HG02981 (cell line): ENCODE measurements around the gene MYOZ3.
A peak's percentile ranks its signal among the peaks of the same experiment; 100 is the strongest.

ENCODE experiments used
- ATAC-seq: cut with Tn5 transposase; IDR thresholded peaks from one replicate; pipeline ENCODE4 v1.9.1; 2021; ENCODE audit warnings: mild to moderate bottlenecking, moderate library complexity; ENCODE audit not compliant: unreplicated experiment

MYOZ3 gene

GRCh38 chr5:150658121-150658520, 2.9 kb upstream of the MYOZ3 start:
- no peak for ATAC-seq

GRCh38 chr5:150658699-150659265, 2.3 kb upstream of the MYOZ3 start:
- ATAC-seq = no peak

GRCh38 chr5:150659360-150660107, 1.5 kb upstream of the MYOZ3 start:
- no peak for ATAC-seq

- ATAC-seq = no peak
Observed at GRCh38 chr5:150660108-150660831, 781 bp upstream of the MYOZ3 start.

- ATAC-seq = no peak
Observed at GRCh38 chr5:150661821-150662596, 958 bp downstream of the MYOZ3 start.

DNA sequence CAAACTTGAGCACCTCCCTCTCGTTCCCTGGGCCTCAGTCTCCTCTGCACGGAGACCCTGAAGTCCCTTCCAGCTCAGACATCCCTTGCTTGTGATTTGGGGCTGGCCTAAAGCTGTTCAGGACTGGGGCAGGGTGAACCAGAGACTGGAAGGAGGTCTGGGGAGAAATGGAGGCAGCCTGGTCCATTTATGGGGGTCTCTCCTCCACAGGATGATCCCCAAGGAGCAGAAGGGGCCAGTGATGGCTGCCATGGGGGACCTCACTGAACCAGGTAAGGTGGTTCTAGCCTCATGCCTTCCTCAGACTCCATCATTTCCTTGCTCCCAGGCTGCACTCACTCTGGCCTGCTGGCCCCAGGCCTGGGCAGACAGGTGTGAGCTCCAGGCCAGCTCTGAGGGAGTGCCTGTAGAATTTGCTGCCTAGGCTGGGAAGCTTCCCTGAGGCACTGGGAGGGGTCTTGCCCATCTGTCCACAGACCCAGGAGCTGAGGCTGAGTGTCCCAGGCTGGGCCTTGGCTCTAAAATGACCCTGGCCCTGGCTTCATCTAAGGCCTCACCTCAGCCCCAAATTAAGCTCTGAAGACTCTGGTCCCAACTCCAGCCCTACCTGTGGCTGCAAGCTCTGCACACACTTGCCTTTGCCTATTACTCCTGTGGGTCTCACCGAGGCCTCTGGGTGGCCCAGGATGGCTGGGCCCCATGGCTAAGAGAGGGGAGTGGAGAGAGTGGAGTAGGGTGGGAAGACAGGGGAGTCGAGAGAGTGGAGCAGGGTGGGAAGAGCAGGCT, 1.9 kb downstream of the MYOZ3 start:
- no peak for ATAC-seq

GRCh38 chr5:150663936-150664335, 2.9 kb downstream of the MYOZ3 start:
- ATAC-seq = no peak

DNA sequence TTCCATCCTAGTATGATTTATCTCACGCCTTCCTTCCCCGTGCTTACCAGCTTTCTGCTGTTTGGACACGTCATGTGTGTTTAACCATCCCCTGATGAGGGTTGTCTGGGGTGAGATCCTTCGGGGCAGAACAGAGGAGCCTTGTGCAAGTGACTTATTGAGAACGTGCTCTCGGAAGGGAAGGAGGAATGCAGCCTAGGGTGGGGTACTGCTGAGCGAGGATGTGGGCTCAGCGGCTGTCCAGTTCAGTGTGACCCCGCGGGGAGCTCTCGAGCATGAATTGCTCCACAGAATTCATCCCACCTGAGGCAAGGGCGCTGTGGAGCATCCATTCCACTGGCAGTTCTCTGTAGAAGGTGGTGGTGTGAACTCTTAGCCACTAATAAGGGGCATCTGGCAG, 4.0 kb downstream of the MYOZ3 start:
- no peak for ATAC-seq

- ATAC-seq = no peak
Observed at GRCh38 chr5:150670275-150670947, 9.4 kb downstream of the MYOZ3 start.

DNA sequence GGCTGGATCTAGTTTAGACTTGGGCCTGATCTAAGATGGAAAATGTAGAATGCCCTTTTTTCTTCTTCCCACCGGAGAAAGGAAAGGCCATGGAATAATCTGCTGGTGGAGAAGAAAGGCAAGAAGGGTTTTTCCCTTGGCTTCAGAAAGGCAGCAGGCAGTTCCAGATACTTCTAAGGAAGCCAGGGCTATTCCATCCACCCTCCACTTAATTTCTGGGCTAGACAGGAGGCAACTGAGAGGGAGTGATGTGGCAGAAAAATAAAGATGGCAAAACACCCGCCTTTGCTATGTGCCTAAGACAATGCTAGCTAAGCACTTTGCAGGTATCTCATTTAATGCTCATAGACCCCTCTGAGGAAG, 9.9 kb downstream of the MYOZ3 start:
- no peak for ATAC-seq

GRCh38 chr5:150671509-150672236, 10.6 kb downstream of the MYOZ3 start:
- ATAC-seq = no peak

- ATAC-seq = peak; percentile 42
Observed at GRCh38 chr5:150672237-150672883, 11.3 kb downstream of the MYOZ3 start.

GRCh38 chr5:150672884-150673275, 11.8 kb downstream of the MYOZ3 start:
- peak; percentile 9 for ATAC-seq

- ATAC-seq = no peak
Observed at GRCh38 chr5:150674341-150674821, 13.3 kb downstream of the MYOZ3 start.

- no peak for ATAC-seq
Observed at GRCh38 chr5:150675069-150675468, 14.0 kb downstream of the MYOZ3 start.

DNA sequence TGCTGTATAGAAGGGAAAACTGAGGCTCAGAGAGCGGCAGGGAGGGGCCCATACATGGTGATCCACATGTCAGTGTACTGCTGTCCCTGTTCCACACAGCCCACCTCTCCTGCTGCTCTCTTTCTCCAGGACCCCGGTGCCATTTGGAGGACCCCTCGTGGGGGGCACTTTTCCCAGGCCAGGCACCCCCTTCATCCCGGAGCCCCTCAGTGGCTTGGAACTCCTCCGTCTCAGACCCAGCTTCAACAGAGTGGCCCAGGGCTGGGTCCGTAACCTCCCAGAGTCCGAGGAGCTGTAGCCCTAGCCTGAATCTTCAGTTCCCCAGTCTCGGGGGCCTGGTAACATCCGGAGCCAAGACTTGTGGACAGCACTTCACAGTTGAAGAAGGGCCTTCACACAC, 15.5 kb downstream of the MYOZ3 start:
- ATAC-seq = no peak

GRCh38 chr5:150689120-150689519, 28.1 kb downstream of the MYOZ3 start:
- ATAC-seq = no peak

DNA sequence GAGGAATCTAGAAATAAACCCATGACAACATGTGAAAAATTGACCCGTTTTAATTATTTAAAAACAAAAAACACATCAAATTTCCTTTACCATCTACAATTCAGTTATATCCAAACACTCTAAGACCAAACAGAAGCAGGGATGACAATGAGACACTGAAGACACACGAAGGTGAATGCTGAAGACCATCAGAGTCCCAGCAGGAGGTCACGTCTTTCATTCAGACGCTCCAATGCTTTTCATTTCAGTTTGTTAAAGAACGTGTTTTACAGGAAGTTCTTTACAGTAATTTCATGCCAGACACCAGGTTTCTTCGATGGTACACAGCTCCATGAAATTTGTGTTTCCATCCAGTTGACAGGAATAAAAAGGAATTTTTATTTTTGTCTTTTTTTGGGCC, 29.7 kb downstream of the MYOZ3 start:
- ATAC-seq = no peak

- ATAC-seq = no peak
Observed at GRCh38 chr5:150692276-150692675, 31.2 kb downstream of the MYOZ3 start.
